ENCODE data around the gene NREP.

NREP gene

DNA sequence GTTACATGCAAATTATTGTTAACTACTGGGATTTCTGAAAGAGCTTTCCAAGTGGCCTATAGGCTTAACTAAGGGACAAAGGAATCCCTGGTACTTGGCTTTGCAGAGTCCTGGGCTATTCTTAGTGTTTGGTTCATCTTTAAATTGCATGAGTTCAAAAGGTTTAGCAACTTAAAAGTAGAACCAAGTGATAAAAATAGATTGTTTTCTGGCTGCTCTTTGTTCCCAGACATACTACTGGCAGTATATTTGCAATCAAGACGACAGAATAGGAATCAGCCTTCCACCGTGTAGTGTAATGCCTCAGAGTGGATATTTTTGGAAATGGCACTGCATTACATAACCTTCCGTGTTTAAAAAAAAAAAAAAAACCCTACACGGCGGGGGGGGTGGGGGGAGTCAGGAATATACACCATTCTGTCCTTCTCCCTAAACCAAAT, 1.0 kb downstream of the NREP start:
- H3K4me3 ChIP-seq = peak overlapping the region; percentile 62 to 68
- intact Hi-C loops (cut with DNase I; ENCODE audit: low total_unique reads) = loop anchor here (10.0 kb wide), 1 partner anchor 389 kb away; no protein-coding TSS in a partner anchor
- H3K27me3 ChIP-seq = no peaks in the 10 kb centered on the region
- TF ChIP-seq, protein P1, sequence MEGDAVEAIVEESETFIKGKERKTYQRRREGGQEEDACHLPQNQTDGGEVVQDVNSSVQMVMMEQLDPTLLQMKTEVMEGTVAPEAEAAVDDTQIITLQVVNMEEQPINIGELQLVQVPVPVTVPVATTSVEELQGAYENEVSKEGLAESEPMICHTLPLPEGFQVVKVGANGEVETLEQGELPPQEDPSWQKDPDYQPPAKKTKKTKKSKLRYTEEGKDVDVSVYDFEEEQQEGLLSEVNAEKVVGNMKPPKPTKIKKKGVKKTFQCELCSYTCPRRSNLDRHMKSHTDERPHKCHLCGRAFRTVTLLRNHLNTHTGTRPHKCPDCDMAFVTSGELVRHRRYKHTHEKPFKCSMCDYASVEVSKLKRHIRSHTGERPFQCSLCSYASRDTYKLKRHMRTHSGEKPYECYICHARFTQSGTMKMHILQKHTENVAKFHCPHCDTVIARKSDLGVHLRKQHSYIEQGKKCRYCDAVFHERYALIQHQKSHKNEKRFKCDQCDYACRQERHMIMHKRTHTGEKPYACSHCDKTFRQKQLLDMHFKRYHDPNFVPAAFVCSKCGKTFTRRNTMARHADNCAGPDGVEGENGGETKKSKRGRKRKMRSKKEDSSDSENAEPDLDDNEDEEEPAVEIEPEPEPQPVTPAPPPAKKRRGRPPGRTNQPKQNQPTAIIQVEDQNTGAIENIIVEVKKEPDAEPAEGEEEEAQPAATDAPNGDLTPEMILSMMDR (IDR thresholded peaks at IDR 0.05) = no peak
- no peaks in the 10 kb centered on the region for H3K36me3 ChIP-seq
- no peaks in the 10 kb centered on the region for H3K9me3 ChIP-seq
- peaks cover 0 to 37% (median 11%) of the 10 kb centered on the region in 4 donors for H3K4me1 ChIP-seq
- peak overlapping the region; percentile 26 to 80 for H3K27ac ChIP-seq
- DNase-seq = no peak

DNA sequence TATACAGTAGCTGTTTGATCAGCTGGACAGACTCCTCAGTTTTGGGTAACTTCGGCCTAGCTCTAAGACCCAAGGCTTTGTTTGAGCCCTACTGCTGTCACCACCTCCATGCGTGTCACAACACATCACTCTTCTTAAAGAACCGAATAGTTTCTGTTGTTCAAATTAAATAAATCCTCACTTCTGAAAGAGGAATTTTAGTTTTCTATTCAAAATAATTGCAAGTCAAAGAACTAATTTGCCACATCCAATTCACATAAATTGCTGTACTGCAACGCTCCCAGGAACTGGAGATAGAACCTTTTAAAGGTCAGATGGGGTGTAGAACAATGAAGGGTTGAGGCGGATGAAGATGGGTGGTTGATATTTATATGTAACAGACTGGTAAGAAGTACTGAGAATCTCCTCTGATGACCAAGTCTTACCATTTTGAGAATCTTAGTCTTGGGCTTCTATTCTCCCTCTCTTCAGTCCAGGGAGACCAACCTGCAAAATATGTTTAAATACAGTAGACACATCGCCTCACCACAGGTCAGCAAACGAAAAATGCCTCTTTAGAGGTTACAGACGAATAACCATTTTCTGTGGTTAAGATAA, 1.6 kb downstream of the NREP start:
- peak overlapping the region; percentile 26 to 80 for H3K27ac ChIP-seq
- H3K4me3 ChIP-seq = peak overlapping the region; percentile 62 to 68
- intact Hi-C loops (cut with DNase I; ENCODE audit: low total_unique reads) = loop anchor here (10.0 kb wide), 1 partner anchor 389 kb away; no protein-coding TSS in a partner anchor
- H3K4me1 ChIP-seq = peaks cover 0 to 37% (median 11%) of the 10 kb centered on the region in 4 donors
- no peaks in the 10 kb centered on the region for H3K36me3 ChIP-seq
- no peak for DNase-seq
- no peaks in the 10 kb centered on the region for H3K9me3 ChIP-seq
- TF ChIP-seq, protein P1 (IDR thresholded peaks at IDR 0.05) = no peak
- H3K27me3 ChIP-seq = no peaks in the 10 kb centered on the region

DNA sequence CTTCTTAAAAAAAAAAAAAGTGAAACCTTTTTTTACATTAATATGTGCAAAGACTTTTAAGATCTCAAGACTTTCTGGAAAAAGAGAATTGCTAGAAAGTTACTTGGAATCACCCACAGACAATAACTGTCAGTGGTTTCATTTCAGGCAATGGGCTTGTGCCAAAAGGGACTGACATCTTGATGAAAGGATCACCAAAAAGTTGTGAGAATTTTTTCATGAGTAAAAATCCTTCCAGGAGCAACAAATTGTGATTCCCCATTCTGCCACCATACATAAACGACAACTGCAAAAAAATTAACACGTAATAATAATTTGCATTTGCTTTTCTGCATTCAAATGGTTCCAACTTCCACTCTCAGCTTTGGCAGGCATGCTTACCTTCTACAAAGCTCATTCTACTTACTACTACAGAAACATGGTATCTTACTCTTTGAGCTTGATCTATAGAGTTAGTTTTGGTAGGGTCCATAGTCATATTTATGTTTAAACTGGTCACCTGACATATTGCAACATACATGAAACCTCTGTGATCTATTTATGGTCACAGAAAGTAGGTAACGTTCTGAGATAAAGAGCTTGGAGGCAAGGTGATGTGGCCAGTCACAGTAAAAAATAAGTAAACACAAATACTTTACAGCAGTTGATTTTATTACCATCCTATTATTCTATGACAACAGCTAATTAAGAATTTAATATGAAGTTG, 3.0 kb downstream of the NREP start:
- no peaks in the 10 kb centered on the region for H3K36me3 ChIP-seq
- peaks cover 0 to 45% (median 14%) of the 10 kb centered on the region in 4 donors for H3K4me1 ChIP-seq
- H3K4me3 ChIP-seq = no peak overlapping the region
- DNase-seq = no peak
- H3K27ac ChIP-seq = peak overlapping the region in 1 of 2 donors; percentile 80
- TF ChIP-seq, protein P1 (IDR thresholded peaks at IDR 0.05) = no peak
- intact Hi-C loops (cut with DNase I; ENCODE audit: low total_unique reads) = loop anchor here (10.0 kb wide), 1 partner anchor 391 kb away; no protein-coding TSS in a partner anchor
- no peaks in the 10 kb centered on the region for H3K27me3 ChIP-seq
- no peaks in the 10 kb centered on the region for H3K9me3 ChIP-seq

DNA sequence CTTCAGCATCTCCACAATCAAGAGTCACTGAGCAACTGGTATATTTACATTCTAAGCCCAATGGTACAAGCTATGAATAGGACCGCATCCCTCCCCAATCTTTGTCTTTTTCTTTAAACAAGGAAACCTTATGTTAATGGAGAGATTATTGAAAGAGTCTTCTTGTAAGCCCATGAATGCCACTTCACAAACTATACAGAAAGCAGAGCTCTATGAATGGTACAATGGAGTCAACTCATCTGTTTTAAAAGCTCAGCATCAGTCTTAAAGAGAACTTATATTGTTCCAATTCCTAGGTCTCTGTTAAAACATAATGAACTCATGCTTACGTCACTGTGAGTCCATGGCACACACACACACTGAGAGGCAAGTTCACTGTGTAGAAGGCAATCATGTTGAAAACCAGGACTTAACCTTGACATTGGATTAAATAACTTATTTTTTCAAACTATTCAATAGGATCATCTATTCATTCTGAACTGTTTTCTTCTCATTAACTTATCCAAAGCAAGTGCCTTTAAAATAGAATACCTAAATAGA, 4.5 kb downstream of the NREP start:
- H3K4me1 ChIP-seq = peaks cover 0 to 55% (median 18%) of the 10 kb centered on the region in 4 donors
- H3K36me3 ChIP-seq = no peaks in the 10 kb centered on the region
- no peaks in the 10 kb centered on the region for H3K27me3 ChIP-seq
- H3K9me3 ChIP-seq = no peaks in the 10 kb centered on the region
- no peak overlapping the region for H3K27ac ChIP-seq
- intact Hi-C loops (cut with DNase I; ENCODE audit: low total_unique reads) = loop anchor here (10.0 kb wide), 1 partner anchor 392 kb away; no protein-coding TSS in a partner anchor
- TF ChIP-seq, protein P1 (IDR thresholded peaks at IDR 0.05) = no peak
- no peak overlapping the region for H3K4me3 ChIP-seq
- no peak for DNase-seq

DNA sequence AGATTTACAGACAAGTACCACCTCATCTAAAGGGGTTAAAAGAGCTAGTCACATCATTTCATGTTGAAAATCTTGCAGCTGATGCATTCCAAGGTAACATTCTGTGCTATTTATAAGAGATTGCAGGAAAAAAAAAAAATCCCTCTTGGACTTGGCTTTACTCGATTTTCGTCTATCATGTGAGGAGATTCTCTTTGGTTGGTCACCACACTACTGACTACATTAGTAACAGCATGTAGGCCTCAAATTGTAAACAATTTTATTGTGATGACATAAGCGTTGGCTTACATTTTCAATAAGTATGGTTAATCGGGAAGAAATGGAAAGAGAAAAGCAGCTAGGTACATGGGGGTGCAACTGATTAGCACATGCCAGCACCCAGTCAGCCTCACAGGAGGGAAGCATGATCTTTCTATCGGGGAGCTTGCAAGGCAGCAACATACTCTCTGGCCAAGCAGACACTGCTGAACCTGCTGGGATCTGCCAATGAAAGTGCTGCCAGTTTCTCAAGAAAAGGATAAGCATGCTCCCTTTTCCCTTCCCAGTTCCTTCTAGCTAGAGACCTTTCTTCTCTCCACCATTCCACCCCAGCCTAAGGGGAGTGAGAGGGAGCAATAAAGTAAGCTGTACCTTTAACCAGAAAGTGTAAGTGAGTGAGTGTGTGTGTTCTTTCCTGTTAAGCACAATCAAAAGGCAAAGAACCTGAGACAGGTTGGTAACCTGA, 7.5 kb downstream of the NREP start:
- no peaks in the 10 kb centered on the region for H3K9me3 ChIP-seq
- peaks cover 0 to 47% (median 7%) of the 10 kb centered on the region in 4 donors for H3K4me1 ChIP-seq
- no peaks in the 10 kb centered on the region for H3K36me3 ChIP-seq
- TF ChIP-seq, protein P1 (IDR thresholded peaks at IDR 0.05) = no peak
- H3K4me3 ChIP-seq = no peak overlapping the region
- peak overlapping the region in 1 of 2 donors; percentile 27 for H3K27ac ChIP-seq
- no peaks in the 10 kb centered on the region for H3K27me3 ChIP-seq
- intact Hi-C loops (cut with DNase I; ENCODE audit: low total_unique reads) = loop anchor here (10.0 kb wide), 1 partner anchor 395 kb away; no protein-coding TSS in a partner anchor
- DNase-seq = no peak
